ENCODE data around the gene MSH2. TPM values are rescaled to one million over a fixed set of nuclear protein-coding genes. Genes with fewer than 3 reads are reported as not detected.
"Not testable (repeated sequence)": the region's sequence is repeated elsewhere in the genome, so short reads cannot be mapped to it uniquely, and the experiment has no call there.

Gene MSH2
- total RNA-seq, 1 donor from 2014 or later, result 56.5 TPM

- Mint-ChIP-seq H3K36me3 (ENCODE audit: low read depth, unreplicated experiment) (peaks cover 12% of the 10 kb centered on the region), H3K4me3 (ENCODE audit: unreplicated experiment) (no peak overlapping the region), H3K4me1 (ENCODE audit: unreplicated experiment) (no peaks in the 10 kb centered on the region), H3K27me3 (ENCODE audit: unreplicated experiment) (no peaks in the 10 kb centered on the region), H3K9me3 (ENCODE audit: unreplicated experiment) (no peaks in the 10 kb centered on the region), H3K27ac (ENCODE audit: unreplicated experiment) (no peak overlapping the region)
- no peak for TF ChIP-seq CTCF (IDR thresholded peaks at IDR 0.05; ENCODE audit: unreplicated experiment)
- no peak for DNase-seq (ENCODE audit: low spot score)
Observed at GRCh38 chr2:47422016-47422415, 19.1 kb downstream of the MSH2 start.

- peaks cover 12% of the 10 kb centered on the region for H3K36me3 Mint-ChIP-seq (ENCODE audit: low read depth, unreplicated experiment)
- H3K4me1 Mint-ChIP-seq (ENCODE audit: unreplicated experiment), result no peaks in the 10 kb centered on the region
- no peak overlapping the region for H3K27ac Mint-ChIP-seq (ENCODE audit: unreplicated experiment)
- no peaks in the 10 kb centered on the region for H3K9me3 Mint-ChIP-seq (ENCODE audit: unreplicated experiment)
- no peak for TF ChIP-seq CTCF (IDR thresholded peaks at IDR 0.05; ENCODE audit: unreplicated experiment)
- no peak for DNase-seq (ENCODE audit: low spot score)
- no peaks in the 10 kb centered on the region for H3K27me3 Mint-ChIP-seq (ENCODE audit: unreplicated experiment)
- no peak overlapping the region for H3K4me3 Mint-ChIP-seq (ENCODE audit: unreplicated experiment)
Observed at GRCh38 chr2:47422560-47422959, 19.6 kb downstream of the MSH2 start.

- TF ChIP-seq CTCF (IDR thresholded peaks at IDR 0.05; ENCODE audit: unreplicated experiment), result no peak
- H3K27me3 Mint-ChIP-seq (ENCODE audit: unreplicated experiment), result no peaks in the 10 kb centered on the region
- DNase-seq (ENCODE audit: low spot score), result no peak
- no peaks in the 10 kb centered on the region for H3K4me1 Mint-ChIP-seq (ENCODE audit: unreplicated experiment)
- H3K27ac Mint-ChIP-seq (ENCODE audit: unreplicated experiment), result no peak overlapping the region
- H3K36me3 Mint-ChIP-seq (ENCODE audit: low read depth, unreplicated experiment), result peaks cover 22% of the 10 kb centered on the region
- no peak overlapping the region for H3K4me3 Mint-ChIP-seq (ENCODE audit: unreplicated experiment)
- H3K9me3 Mint-ChIP-seq (ENCODE audit: unreplicated experiment), result no peaks in the 10 kb centered on the region
Observed at GRCh38 chr2:47426786-47427185, 23.8 kb downstream of the MSH2 start.

- TF ChIP-seq CTCF (IDR thresholded peaks at IDR 0.05; ENCODE audit: unreplicated experiment), result no peak
- Mint-ChIP-seq H3K9me3 (ENCODE audit: unreplicated experiment) (peaks cover 4% of the 10 kb centered on the region), H3K4me1 (ENCODE audit: unreplicated experiment) (no peaks in the 10 kb centered on the region), H3K27me3 (ENCODE audit: unreplicated experiment) (peaks cover 3% of the 10 kb centered on the region), H3K36me3 (ENCODE audit: low read depth, unreplicated experiment) (peaks cover 33% of the 10 kb centered on the region), H3K4me3 (ENCODE audit: unreplicated experiment) (no peak overlapping the region), H3K27ac (ENCODE audit: unreplicated experiment) (no peak overlapping the region)
- DNase-seq (ENCODE audit: low spot score), result no peak
Observed at GRCh38 chr2:47429795-47430194, 26.8 kb downstream of the MSH2 start.

- DNase-seq (ENCODE audit: low spot score); H3K4me3 Mint-ChIP-seq (ENCODE audit: unreplicated experiment); H3K4me1 Mint-ChIP-seq (ENCODE audit: unreplicated experiment); H3K27me3 Mint-ChIP-seq (ENCODE audit: unreplicated experiment); H3K9me3 Mint-ChIP-seq (ENCODE audit: unreplicated experiment); H3K27ac Mint-ChIP-seq (ENCODE audit: unreplicated experiment): not testable (repeated sequence)
- H3K36me3 Mint-ChIP-seq (ENCODE audit: low read depth, unreplicated experiment), result peaks cover 34% of the 10 kb centered on the region
Observed at GRCh38 chr2:47433006-47433405, 30.1 kb downstream of the MSH2 start.

- peaks cover 37% of the 10 kb centered on the region for H3K36me3 Mint-ChIP-seq (ENCODE audit: low read depth, unreplicated experiment)
- not testable (repeated sequence) for H3K27ac Mint-ChIP-seq (ENCODE audit: unreplicated experiment); H3K27me3 Mint-ChIP-seq (ENCODE audit: unreplicated experiment)
Observed at GRCh38 chr2:47433445-47433844, 30.5 kb downstream of the MSH2 start.

More at GRCh38 chr2:47433445-47433844, 30.5 kb downstream of the MSH2 start:
- H3K4me3 Mint-ChIP-seq (ENCODE audit: unreplicated experiment); H3K4me1 Mint-ChIP-seq (ENCODE audit: unreplicated experiment); DNase-seq (ENCODE audit: low spot score); H3K9me3 Mint-ChIP-seq (ENCODE audit: unreplicated experiment): not testable (repeated sequence)
